Kidney capillary endothelial cell (primary cell): ENCODE measurements around the gene CFAP65.

Source experiments
- DNase-seq: peaks from one replicate; pipeline ENCODE4 v3.0.0-alpha.2; 2018; ENCODE audit warnings: low spot score

CFAP65 gene

DNA sequence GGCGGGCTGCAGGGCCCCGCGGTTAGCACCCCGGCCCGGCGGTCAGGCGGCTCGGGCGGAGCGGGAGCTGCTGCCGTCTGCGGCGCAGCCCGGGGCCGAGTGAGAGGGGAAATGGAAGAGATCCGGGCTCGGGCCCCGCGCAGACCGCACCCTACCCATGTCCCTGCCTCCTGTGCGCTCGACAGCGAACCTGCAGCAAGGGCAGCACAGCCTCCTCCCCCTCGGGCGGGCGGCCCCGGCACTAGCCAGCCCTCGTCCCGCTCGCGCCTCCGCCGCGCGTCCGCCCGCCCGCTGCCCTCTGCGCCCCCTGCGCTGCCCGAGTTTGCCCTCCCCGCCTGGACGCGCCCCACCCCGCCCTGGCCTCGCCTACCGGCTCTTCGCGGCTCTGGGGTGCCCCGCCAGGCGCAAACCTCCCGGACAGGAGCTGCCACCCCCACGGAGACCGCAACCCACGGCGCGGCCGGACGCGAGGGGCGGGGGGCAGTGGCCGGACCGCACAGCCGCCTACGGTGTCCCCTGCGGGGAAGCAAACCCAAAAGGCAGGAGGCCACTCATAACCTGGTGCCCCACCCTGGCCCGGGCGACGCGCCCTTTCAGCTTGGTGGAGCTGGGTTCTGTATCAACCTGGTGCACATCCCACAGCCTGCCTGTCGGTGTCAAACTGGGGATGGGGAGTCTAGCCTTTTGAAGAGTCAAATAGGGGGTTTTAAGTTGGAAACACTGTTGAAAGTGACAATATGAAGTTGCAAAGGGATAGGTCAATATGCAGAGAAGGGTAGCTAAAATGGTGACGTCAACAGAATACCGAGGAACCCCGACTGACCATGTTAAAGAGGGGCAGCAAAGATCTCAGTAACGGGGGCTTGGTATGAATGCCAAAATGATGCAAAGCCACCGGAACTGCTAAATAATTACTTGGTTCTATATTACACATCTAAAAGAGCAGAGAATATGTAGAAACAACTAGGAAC is 19.8 kb upstream of the CFAP65 start, which contains the start of gene IHH:
IHH (minus strand) TSS at position 101 of the 971 bp plus-strand sequence. CDS start 454 bp downstream, outside the sequence.
- no peak for DNase-seq

DNA sequence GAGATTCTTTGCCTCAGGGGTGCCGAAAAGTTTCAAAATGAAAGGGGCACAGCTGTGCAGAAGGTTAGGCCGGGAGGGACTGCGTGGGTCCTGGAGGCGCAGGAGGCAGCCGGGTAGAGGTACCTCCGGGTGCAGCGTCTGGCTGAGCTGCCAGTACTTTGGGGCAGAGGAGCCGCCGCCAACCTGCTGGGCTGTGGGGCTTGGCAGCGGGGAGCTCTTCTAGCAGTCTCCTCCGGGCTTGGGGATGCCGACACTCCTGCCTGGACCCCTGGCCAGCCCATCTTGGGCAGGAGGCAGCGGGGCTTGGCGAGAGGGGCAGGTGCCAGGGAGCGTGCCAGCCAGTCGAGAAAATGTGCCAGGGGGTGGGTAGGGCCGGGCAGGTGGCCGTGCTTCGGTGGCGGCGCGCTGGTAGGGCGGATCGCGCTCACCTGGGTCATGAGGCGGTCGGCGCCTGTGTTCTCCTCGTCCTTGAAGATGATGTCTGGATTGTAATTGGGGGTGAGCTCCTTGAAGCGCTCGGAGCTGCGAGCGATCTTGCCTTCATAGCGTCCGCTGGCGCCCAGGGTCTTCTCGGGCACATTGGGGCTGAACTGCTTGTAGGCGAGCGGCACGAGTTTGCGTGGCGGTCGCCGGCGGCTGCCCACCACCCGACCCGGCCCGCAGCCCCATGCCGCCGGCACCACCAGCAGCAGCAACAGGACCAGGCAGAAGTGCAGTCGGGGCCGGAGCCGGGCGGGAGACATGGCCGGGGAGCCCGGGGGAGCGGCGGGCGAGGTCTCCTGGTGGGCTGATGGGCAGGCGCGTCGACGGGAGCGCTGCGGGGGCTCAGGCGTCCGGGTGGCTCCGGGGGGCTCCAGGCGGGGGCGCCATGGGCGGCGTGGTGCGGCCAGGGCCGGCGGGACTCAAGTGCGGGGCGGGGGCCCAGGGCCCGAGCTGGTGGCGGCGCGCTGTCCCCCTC is 18.7 kb upstream of the CFAP65 start:
- no peak for DNase-seq

DNA sequence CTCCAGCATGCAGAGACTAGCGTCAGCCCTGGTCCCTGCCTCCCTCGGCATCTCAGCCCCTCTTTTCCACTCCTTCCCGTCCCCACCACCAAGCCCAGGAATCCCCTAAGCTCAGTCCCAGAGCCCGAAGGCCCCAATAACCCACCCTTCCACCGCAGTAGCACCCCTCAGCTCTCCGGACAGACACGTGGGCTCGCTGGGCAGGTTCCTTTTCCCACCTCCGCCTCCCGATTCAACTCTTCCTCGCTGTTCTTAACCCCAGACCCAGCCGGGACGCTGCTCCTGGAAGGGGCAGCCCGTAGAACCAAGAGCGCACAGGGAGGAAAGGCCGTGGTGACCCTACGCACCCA is 18.0 kb upstream of the CFAP65 start:
- DNase-seq: no peak

DNA sequence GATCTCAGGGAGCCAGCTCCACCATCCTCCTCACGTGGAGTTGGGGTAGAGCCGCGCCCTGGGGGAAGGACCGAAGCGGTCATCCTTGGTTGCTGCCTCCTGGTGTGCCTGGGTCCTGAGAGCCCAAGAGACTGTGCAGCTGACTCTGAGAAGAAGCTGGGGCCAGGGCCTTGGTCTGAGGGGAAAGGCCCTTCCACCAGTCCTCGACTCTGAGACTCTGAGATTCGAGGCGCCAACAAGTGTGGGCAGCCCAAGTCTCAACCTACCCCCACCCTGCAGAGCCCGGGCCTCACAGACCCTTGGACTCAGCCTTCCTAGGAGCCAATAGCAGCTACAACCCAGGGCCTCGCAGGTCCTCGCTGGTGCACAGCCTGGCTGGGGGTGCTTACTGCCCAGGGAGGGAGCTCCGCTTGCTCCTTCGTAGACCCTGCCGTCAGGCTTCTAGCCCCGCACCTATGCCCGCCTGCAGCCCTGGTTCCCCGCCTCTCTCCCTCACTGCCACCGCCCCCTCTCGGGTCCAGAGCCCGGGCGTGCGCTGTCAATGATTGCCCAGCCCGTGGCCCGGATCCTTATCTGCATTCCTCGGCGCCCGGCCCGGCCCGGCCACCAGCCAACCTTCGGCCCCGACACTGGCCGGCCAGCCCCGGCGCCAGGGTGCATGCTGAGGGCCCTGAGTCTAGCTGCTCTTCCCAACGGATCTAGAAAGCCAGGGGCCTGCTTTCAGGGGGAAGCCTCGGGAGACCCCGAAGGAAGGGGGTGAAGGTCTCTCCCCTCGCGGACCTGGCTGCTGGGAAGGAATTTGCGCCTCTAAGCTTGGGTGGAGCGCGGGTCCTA is 17.4 kb upstream of the CFAP65 start:
- DNase-seq: no peak

DNA sequence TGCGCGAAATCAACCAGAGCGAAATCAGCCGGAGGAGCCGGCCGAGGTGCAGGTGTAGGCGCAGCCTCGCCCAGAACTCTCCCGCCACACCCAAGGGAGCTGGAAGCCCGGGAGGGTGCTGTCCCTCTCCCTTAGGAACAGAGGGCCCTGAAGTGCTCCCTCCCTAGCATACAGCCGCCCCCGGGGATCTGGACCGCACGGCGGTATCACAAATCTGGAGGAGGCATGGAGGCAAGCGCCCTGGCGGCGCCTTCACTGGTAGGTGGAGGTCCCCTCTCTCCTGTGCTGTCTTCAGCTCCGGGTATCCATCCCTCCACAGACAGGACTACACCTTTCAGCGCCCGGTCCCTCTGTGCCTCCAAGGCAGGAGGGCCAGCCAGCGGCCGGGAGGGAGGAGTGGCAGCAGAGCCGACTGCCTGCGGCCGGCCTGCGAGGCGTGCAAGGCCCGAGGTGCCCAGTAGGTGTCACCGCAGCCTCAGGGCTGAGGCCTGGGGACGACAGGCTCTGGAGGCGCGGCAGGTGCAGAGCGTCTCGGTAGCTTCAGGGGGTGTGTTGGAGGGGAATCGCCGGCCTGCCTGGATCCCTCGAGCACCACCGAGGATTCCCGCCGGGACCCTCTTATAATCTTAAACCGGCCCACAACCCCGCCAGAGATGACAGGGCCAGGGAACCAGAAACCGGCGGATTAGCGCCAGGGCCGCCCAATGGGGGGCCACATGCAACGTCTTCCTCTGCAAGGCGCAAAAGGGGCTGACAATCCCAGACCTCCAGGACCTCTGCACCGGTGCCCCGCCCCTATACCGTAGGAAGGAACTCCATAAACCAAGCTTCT is 16.6 kb upstream of the CFAP65 start:
- peak; percentile 44 for DNase-seq

DNA sequence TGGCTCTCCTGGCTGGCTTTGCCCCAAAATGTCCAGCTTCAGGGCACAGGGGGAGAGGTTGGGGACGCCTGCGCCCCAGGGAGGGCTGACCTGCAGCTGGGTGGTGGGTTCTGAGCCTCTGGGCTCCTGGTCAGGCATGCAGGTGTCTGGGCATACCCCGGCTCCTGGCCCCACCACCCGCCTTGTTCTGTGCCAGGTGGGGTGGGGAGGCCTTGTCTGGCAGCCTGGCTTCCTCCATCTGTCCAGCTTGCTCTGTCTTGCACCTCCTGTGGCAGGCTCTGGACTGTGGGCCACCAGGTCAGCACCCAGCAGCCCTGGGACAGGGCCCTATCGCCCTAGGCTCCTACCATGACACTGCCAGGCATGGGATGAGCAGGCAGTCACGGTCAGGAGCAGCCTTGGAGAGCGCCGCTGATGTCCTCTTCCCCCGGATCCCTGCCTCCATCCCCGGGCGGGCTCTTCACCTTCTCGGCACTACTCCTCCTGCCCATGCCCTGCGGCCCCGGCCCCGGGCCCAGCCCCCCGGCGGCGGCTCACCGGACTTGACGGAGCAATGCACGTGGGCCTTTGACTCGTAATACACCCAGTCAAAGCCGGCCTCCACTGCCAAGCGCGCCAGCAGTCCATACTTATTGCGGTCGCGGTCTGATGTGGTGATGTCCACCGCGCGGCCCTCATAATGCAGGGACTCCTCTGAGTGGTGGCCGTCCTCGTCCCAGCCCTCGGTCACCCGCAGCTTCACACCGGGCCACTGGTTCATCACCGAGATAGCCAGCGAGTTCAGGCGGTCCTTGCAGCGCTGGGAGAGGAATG is 15.8 kb upstream of the CFAP65 start:
- DNase-seq: no peak

DNA sequence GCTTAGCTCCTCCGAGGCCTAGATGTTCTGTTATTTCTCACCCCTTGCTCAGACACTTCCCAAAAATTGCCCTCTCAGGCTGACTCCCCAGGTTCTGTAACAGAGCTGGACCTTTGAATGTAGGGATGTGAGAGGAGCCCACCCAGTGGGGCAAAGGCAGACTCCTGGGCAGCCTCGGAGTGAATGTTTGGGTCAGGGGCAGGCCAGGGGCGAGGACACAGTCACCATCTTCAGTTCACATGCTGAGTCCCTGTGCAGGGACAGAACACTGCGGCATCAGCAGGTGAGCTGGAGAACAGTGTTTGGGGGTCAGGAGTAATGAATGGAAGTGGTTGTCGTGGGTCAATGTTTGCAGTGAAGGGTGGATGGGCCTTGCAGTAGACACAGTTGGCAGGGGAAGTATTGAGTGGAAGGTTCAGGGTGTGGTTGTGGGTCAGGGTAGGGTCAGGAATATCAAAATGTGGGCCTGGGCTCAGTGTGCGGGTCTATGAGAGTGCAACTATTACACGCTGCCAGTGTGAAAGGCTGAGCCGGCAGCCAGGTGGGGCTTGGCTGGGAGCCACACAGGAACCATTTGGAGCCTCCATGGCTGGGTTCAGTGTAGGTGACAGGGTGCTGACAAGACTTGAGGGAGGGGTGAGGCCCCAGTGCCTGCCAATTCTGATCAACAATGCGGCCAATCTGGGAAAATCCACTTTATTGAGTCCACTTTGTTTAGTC is 15.0 kb upstream of the CFAP65 start:
- DNase-seq: no peak

DNA sequence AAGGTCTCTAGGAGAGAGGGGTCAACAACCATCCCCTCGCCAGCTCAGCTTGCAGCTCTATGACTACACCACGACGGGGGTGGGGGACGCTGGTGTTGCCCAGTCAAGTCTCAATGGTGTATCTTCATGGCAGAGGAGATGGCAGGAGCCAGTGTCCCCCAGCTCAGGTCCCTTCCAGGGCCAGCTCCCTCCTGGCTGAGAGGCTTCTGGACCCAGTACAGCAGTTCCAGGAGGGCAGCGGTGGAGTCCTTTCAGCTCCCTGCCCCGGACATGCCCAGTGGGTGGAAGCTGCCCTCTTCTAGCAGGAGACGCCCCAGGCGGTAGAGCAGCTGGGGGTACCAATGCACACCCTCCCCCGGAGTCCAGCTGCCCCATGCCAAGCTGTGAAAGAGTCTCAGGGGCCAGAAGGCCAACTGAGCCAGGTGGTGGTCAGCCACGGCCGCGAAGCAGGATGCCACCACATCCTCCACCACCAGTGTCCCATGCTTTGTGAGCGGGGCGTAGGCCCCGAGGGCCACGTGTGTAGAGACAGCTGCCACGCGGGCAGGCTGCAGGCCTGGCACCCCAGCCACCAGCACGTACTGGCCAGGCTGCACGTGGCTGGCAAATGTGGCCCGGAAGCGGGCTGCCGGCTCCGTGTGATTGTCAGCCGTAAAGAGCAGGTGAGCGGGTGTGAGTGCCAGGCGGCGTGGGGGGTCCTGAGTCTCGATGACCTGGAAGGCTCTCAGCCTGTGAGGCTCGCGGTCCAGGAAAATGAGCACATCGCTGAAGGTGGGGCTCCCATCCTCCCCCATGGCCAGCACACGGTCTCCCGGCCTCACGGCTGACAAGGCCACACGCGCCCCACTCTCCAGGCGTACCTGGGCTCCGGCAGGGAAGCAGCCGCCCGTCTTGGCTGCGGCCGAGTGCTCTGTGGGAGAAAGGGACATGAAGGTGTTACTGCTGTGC is 13.9 kb upstream of the CFAP65 start:
- no peak for DNase-seq

DNA sequence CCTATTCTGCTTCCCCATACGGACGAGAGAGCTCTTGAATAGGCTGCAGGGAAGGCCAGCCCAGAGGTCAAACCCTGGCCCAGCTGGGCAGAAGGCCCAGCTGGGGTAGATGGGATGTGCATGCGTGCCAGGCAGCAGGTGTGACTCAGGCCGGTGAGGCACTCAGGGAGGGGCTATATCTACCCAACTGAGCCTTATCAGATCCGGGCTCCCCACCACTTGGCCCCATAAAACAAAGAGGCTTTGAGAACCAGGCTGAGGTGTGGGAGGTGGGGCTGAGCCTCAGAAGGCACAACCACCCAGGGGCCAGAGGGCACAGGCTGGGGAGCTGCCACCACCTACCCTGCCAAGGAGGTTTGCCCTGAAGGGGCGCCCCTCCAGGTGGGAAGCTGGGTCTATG is 8.0 kb upstream of the CFAP65 start:
- no peak for DNase-seq

DNA sequence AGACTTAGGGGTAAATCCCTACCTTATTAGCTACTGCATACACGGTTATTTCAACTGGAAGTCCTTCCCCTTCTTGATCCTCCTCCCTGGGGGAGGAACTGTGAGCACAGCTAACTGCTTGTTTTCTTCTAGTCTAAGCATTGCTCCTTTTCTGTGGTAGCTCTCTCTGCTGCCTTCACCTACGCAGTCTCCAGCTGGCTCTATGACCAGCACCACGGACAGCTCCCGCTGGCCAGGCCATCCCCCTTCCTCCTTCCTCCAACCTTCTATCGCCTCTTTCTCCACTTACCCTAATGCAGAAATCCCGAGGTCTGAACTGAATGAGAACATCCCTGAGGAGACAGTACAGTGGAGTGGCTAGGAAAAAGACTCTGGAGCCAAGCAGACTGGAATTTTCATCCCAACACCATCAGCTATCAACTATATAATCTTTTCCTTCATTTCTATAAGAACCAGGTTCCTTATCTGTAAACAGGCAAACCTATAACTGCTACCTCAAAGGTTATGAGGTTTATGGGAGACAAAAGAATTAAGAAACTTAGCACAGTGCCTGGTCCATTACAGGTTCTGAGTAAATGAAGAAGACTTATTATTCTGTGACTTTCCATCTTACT is 4.7 kb upstream of the CFAP65 start:
- DNase-seq: peak; percentile 34

DNA sequence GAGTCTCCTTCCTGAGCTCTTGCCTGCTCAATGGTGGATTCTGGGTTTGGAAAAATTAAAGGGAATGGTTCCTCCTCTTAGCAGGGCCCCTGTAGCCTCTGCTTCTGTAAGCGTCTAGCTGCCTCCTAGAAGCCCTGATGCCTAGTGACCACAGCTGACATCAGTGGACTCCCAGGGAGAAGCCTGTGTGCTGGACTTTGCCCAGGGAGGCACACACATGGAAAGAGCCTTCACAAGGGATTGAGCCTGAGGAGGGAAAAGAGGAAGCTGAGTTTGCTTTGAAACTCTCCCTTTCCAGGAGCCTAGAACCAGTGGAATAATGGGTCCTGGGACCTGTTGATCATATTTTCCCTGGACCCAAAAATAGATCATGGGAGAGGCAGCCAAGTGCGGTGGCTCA is 1.4 kb upstream of the CFAP65 start:
- DNase-seq: no peak

DNA sequence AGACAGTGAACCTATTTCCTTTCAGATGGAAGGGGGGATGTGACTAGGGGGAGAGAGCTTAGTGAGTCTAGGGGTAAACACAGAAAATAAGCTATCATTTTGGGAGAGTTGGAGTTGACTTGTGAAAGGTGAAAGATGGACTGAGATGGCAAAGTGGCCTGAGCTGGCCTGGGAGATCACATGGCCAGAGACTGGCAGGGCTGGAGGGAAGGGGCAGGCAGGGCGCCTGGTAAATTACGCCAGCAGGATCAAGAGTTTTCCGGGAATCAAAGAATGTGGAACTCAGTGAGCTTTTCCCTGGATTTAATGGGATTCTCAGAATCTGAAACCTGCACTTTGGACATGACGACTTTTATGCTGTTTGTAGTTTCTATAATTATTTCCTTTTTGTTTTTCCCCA is 841 bp upstream of the CFAP65 start:
- DNase-seq: no peak

DNA sequence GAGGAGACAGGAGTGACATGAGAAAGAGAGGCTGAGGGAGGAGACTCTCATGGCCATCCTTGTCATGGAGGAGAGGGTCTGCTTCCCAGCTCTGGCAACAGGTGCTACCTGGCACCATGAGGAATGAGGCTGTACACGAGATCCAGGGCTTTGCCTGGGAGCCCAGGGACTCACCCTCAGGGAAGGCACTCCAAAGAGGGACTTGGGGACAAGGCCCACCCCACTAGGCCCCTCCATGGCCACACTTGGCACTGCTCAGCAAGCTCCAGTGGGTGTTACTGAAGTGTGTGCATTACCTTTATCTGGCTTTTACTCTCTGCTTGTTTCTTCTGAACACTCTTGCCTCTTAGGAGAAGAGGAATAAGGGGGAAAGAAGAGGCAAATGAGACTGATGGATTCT is 2.7 kb downstream of the CFAP65 start:
- DNase-seq: no peak

DNA sequence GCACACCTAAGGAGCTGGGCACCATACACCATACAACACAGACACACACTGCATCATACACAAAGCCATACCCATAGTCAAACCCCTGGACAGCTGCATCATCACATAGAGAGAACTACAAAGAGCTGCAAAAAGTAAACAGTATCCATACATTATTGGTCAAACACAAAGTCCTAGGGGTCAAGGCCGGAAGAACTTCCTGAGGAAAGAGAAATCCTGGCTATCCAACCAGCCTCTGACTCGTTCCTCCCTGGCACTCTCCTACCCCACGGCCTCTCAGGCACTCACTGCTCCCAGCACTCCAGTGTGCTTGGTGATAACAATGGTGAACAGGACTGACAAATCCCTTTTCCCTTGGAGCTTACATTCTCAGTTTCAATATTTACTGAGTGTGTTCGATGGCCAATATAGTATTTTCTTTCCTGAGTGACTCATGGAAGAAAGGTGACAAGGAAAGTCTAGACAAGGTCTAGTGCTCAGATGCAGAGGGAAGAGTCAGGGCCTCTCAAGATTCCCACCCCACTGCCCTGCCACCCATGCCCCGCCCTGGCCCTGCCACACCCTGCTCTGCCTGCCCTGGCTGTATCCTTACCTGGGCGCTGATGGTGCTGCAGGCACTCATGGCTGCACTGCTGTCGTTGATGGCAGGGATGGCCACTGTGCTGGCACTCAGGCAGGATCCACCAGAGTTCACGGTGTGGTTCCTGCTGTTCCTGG is 3.4 kb downstream of the CFAP65 start:
- DNase-seq: no peak

DNA sequence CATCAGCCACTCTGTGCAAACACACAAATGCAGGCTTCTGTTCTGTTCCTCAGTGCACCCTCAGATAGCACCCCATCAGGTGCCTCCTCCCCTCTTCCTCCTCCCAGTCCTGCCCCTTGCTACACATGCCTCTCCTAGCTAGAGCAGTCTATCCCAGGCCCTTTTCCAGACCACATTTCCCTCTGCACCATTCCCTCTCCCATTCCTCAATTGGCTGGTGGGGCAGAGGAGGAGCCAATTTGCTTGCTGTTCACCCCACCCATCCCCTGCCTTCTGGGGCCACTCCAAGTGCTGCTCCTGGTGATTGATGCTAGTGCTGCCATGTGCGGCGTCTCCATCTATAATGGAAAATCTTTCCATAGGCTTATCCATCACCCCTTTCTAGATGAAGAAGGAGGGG is 5.4 kb downstream of the CFAP65 start:
- no peak for DNase-seq

DNA sequence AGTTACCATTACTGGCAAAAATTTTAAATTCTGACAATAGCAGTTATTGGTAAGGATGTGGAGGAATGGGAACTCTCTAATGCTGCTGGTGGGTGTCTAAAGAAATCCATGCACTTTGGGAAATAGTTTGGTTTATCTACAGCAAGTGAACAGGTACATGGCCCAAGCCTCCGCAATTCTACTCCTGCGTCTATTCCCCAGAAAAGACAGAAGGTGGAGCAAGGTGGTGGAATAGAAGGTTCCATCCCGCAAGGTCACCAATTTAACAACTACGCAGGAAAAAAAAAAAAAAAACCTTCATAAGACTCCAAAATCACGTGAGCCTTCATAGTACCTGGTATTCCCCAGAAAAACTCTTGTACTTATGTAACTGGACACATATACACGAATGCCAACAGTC is 6.5 kb downstream of the CFAP65 start:
- no peak for DNase-seq
